Kidney (tissue), 14 donors: ENCODE data around the gene ACOT9. TPM values are rescaled to one million over a fixed set of nuclear protein-coding genes. Genes with fewer than 3 reads are reported as not detected.

ENCODE experiments used
- DNase-seq, 5 donors: peaks; one replicate each; pipeline ENCODE4 v3.0.0-alpha.2; 2013 to 2020
- FAIRE-seq: peaks from 2 replicates; lab custom pipeline; 2012; peaks lifted over from hg19 to GRCh38; lab: Jason Lieb, UNC
- H3K27ac ChIP-seq, 2 donors: one replicate each; pipeline ENCODE4 v1.7.0; 2013; ENCODE audit warnings: low read depth in 2 of 2, low read length in 2 of 2, inconsistent platforms in 1 of 2
- H3K27me3 ChIP-seq: one replicate; pipeline ENCODE4 v1.7.1; 2013; ENCODE audit warnings: low read length, inconsistent platforms; ENCODE audit not compliant: control insufficient read depth, insufficient read depth
- H3K36me3 ChIP-seq, 3 donors: one replicate each; pipeline versions ENCODE4 v1.7.0 to v1.7.1; 2013; ENCODE audit warnings: low read length in 3 of 3, control low read depth in 1 of 3, inconsistent platforms in 1 of 3; ENCODE audit not compliant: insufficient read depth in 3 of 3, control insufficient read depth in 2 of 3
- H3K4me1 ChIP-seq, 3 donors: one replicate each; pipeline versions ENCODE4 v1.7.0 to v1.7.1; 2013; ENCODE audit warnings: low read length in 3 of 3, inconsistent platforms in 1 of 3, low read depth in 1 of 3; ENCODE audit not compliant: control insufficient read depth in 2 of 3, insufficient read depth in 2 of 3
- H3K4me3 ChIP-seq, 3 donors: one replicate each; pipeline versions ENCODE4 v1.7.0 to v1.8.1; 2013; ENCODE audit warnings: low read length in 3 of 3, control low read depth in 1 of 3, inconsistent platforms in 1 of 3
- H3K9ac ChIP-seq, 3 donors: one replicate each; pipeline versions ENCODE4 v1.7.0 to v1.7.1; 2013; ENCODE audit warnings: low read length in 3 of 3, control low read depth in 1 of 3, inconsistent platforms in 1 of 3
- H3K9me3 ChIP-seq, 3 donors: one replicate each; pipeline versions ENCODE4 v1.7.0 to v1.7.1; 2013; ENCODE audit warnings: low read length in 3 of 3, control low read depth in 1 of 3, inconsistent platforms in 1 of 3; ENCODE audit not compliant: control insufficient read depth in 2 of 3, insufficient read depth in 1 of 3
- intact Hi-C: fragments of 100-400 bp; cut with DNase I; formaldehyde crosslinking; loops from one replicate; pipeline ENCODE4 v1.11.1; 2022
- polyA plus RNA-seq: library from polyadenylated mRNA; stranded (reverse); fragments of 350-450 nt; fragmentation: Illumina TruSeq; extraction: RNeasy Lipid Tissue Mini Kit (QIAGEN cat#74804); gene quantifications from one replicate; pipeline ENCODE4 v1.2.3, GENCODE V29; 2014; ENCODE audit warnings: low read depth, low replicate concordance; ENCODE audit not compliant: insufficient read depth
- total RNA-seq: library from RNA; stranded (reverse); fragmentation: NEBNext Ultra II Directional; extraction: Animal tissue kit (Norgen Biotek cat#: 25700); gene quantifications from one replicate; pipeline ENCODE4 v1.2.1, GENCODE V29; 2021
- TF ChIP-seq, protein P1 (sequence below): IDR thresholded peaks from 3 replicates; pipeline ENCODE4 v1.5.1; 2012; ENCODE audit warnings: mild to moderate bottlenecking, moderate library complexity, borderline replicate concordance; ENCODE audit not compliant: insufficient read depth; ENCODE audit errors: extremely low read depth
- donor health status: control.
- donor health status: control.
- donor health status: control.
- donor health status: control.
- donor health status: control.
- donor health status: DM: yes; HTN: yes; CAD: no.
- donor health status: Normal renal cell carcinoma (clear cell type).

ACOT9 gene
- total and polyA plus RNA-seq, 2 donors from 2014 or later: 24.9 to 42.7 TPM

- intact Hi-C loops: loop anchor here (10.0 kb wide), 1 partner anchor 116 kb away; the partner anchor contains the start of genes APOO and CXorf58
- no peak for FAIRE-seq
- peaks cover 0 to 5% (median 0%) of the 10 kb centered on the region in 3 donors for H3K4me1 ChIP-seq
Observed at GRCh38 chrX:23788946-23789345, 45.9 kb upstream of the ACOT9 start.

DNA sequence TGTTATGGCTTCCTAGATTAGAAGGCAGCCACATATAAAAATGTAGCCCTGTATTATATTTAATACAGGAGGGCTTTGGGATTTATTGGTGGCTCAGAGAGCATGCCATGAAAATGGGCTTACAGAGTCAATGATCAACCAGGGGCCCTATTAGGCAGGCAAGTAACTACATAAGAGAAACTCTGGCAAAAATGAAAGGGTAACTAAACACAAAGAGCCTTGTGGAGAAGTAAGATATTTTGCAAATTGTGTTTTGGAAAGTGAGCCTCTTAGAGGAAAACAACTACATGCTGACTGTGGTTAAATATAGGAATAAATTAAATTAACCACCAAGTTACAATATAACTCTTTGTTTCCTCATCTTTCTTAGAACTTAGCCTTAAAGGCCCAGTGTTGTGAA, 45.4 kb upstream of the ACOT9 start:
- Histone ChIP-seq H3K27ac (no peak overlapping the region), H3K9ac (no peak overlapping the region), H3K4me1 (peaks cover 0 to 5% (median 0%) of the 10 kb centered on the region in 3 donors), H3K4me3 (no peak overlapping the region), H3K27me3 (no peaks in the 10 kb centered on the region), H3K36me3 (peaks cover 0 to 20% (median 2%) of the 10 kb centered on the region in 3 donors), H3K9me3 (no peaks in the 10 kb centered on the region)
- intact Hi-C loops: loop anchor here (10.0 kb wide), 1 partner anchor 116 kb away; the partner anchor contains the start of genes APOO and CXorf58
- FAIRE-seq (no peak), DNase-seq (peak in 1 of 5 donors; percentile 31)
- TF ChIP-seq, protein P1, sequence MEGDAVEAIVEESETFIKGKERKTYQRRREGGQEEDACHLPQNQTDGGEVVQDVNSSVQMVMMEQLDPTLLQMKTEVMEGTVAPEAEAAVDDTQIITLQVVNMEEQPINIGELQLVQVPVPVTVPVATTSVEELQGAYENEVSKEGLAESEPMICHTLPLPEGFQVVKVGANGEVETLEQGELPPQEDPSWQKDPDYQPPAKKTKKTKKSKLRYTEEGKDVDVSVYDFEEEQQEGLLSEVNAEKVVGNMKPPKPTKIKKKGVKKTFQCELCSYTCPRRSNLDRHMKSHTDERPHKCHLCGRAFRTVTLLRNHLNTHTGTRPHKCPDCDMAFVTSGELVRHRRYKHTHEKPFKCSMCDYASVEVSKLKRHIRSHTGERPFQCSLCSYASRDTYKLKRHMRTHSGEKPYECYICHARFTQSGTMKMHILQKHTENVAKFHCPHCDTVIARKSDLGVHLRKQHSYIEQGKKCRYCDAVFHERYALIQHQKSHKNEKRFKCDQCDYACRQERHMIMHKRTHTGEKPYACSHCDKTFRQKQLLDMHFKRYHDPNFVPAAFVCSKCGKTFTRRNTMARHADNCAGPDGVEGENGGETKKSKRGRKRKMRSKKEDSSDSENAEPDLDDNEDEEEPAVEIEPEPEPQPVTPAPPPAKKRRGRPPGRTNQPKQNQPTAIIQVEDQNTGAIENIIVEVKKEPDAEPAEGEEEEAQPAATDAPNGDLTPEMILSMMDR: no peak

More at GRCh38 chrX:23788946-23789345, 45.9 kb upstream of the ACOT9 start:
- Histone ChIP-seq H3K9me3 (no peaks in the 10 kb centered on the region), H3K27ac (no peak overlapping the region), H3K9ac (no peak overlapping the region), H3K36me3 (peaks cover 0 to 20% (median 2%) of the 10 kb centered on the region in 3 donors), H3K27me3 (no peaks in the 10 kb centered on the region), H3K4me3 (no peak overlapping the region)
- no peak for DNase-seq
- TF ChIP-seq, protein P1: no peak

DNA sequence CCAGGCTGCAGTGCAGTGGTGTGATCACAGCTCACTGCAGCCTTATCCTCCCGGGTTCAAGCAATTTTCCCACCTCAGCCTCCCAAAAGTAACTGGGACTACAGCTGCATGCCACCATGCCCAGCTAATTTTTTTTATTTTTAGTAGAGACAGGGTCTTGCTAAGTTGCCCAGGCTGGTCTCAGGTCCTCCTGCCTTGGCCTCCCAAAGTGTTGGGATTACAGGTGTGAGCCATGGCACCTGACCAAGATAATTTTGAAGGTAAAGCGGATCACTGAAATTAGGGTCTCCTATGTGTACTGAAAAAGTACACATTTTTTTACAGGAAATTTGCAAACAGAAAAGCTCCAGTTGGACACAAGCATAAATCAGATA, 44.7 kb upstream of the ACOT9 start:
- no peaks in the 10 kb centered on the region for H3K9me3 ChIP-seq
- no peak overlapping the region for H3K27ac ChIP-seq
- H3K36me3 ChIP-seq: peaks cover 0 to 20% (median 2%) of the 10 kb centered on the region in 3 donors
- intact Hi-C loops: loop anchor here (10.0 kb wide), 1 partner anchor 117 kb away; the partner anchor contains the start of genes APOO and CXorf58
- no peak for DNase-seq
- H3K9ac ChIP-seq: no peak overlapping the region
- H3K4me1 ChIP-seq: peaks cover 0 to 5% (median 0%) of the 10 kb centered on the region in 3 donors
- H3K27me3 ChIP-seq: no peaks in the 10 kb centered on the region
- H3K4me3 ChIP-seq: no peak overlapping the region
- TF ChIP-seq, protein P1: no peak
- FAIRE-seq: no peak
